C4-2B (cell line): ENCODE data around the gene PPP4C.

Source experiments
- ZFX ChIP-seq: fragments of 450-650 bp; IDR thresholded peaks from 2 replicates; pipeline ENCODE4 v1.6.1; 2017
- TF ChIP-seq, protein P1 (sequence below): fragments of 450-650 bp; conservative IDR thresholded peaks from 2 replicates; pipeline ENCODE4 v1.5.1; 2017; ENCODE audit warnings: mild to moderate bottlenecking

GRCh38 chr16:30088832-30089624 lies 13.2 kb downstream of the PPP4C start:
- TF ChIP-seq, protein P1, sequence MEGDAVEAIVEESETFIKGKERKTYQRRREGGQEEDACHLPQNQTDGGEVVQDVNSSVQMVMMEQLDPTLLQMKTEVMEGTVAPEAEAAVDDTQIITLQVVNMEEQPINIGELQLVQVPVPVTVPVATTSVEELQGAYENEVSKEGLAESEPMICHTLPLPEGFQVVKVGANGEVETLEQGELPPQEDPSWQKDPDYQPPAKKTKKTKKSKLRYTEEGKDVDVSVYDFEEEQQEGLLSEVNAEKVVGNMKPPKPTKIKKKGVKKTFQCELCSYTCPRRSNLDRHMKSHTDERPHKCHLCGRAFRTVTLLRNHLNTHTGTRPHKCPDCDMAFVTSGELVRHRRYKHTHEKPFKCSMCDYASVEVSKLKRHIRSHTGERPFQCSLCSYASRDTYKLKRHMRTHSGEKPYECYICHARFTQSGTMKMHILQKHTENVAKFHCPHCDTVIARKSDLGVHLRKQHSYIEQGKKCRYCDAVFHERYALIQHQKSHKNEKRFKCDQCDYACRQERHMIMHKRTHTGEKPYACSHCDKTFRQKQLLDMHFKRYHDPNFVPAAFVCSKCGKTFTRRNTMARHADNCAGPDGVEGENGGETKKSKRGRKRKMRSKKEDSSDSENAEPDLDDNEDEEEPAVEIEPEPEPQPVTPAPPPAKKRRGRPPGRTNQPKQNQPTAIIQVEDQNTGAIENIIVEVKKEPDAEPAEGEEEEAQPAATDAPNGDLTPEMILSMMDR = no peak
- no peak for TF ChIP-seq ZFX
